Measurements from ENCODE around the gene PHF21A. TPM values are rescaled to one million over a fixed set of nuclear protein-coding genes. Genes with fewer than 3 reads are reported as not detected.
A peak's percentile ranks its signal among the peaks of the same experiment; 100 is the strongest.

The PHF21A gene
- total RNA-seq, 1 experiment from 2014 or later = 29.4 TPM

DNA sequence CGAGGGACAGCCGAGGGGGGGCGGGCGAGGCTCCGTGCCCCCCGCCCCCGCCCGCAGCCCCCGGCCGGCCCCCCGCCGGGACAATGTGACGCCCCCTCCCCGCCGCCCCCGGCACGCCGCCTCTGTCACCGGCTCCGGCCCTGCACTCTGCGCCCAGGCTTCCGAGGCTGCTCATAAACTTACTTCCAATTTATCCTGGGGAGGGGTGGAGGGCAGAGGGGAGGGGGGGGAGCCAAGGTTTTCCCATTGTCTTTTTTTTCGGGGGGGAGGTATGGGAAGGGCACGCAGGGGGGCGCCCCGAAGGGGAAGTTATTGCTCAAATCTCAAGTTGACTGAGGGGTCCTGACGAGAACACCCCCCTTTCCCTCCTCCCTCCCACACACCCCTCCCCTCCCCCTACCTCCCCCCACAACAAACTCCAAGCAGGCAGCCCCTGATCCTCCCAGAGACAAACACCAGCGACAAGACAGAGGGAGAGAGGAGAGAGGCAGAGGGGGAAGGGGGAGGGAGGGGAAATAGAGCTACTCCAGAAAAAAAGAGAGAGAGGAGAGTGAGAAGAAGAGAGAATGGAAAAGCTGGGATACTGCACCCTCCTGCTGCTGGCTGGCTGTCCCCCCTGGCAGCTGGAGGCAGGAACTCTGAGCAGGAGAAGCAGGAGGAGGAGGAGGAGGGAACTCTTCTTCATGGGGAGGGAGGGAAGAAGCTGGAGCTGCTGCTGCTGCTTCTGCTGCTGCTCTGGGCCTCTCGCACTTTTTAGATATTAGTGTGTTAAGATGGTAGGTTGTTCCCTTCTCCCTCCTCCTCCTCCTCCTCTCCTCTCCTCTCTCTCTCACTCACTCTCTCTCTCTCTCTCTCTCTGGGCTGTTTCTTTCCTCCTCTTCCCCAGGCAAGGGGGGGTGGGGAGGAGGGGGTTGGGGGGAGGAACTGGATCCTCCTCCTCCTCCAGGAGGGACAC is 631 bp downstream of the PHF21A start (continued):
- TF ChIP-seq, protein P1, sequence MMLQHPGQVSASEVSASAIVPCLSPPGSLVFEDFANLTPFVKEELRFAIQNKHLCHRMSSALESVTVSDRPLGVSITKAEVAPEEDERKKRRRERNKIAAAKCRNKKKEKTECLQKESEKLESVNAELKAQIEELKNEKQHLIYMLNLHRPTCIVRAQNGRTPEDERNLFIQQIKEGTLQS (CRISPR knock-in tag; conservative IDR thresholded peaks at IDR 0.05) = no peak
- TF ChIP-seq, protein P2, sequence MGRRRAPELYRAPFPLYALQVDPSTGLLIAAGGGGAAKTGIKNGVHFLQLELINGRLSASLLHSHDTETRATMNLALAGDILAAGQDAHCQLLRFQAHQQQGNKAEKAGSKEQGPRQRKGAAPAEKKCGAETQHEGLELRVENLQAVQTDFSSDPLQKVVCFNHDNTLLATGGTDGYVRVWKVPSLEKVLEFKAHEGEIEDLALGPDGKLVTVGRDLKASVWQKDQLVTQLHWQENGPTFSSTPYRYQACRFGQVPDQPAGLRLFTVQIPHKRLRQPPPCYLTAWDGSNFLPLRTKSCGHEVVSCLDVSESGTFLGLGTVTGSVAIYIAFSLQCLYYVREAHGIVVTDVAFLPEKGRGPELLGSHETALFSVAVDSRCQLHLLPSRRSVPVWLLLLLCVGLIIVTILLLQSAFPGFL (CRISPR knock-in tag; IDR thresholded peaks at IDR 0.05; ENCODE audit: borderline replicate concordance) = no peak
- TF ChIP-seq EMX1 (CRISPR knock-in tag; IDR thresholded peaks at IDR 0.05) (no peak), SOX15 (CRISPR knock-in tag; IDR thresholded peaks at IDR 0.05) (no peak), NR1H2 (CRISPR knock-in tag; IDR thresholded peaks at IDR 0.05) (no peak)
- TF ChIP-seq, protein P3, sequence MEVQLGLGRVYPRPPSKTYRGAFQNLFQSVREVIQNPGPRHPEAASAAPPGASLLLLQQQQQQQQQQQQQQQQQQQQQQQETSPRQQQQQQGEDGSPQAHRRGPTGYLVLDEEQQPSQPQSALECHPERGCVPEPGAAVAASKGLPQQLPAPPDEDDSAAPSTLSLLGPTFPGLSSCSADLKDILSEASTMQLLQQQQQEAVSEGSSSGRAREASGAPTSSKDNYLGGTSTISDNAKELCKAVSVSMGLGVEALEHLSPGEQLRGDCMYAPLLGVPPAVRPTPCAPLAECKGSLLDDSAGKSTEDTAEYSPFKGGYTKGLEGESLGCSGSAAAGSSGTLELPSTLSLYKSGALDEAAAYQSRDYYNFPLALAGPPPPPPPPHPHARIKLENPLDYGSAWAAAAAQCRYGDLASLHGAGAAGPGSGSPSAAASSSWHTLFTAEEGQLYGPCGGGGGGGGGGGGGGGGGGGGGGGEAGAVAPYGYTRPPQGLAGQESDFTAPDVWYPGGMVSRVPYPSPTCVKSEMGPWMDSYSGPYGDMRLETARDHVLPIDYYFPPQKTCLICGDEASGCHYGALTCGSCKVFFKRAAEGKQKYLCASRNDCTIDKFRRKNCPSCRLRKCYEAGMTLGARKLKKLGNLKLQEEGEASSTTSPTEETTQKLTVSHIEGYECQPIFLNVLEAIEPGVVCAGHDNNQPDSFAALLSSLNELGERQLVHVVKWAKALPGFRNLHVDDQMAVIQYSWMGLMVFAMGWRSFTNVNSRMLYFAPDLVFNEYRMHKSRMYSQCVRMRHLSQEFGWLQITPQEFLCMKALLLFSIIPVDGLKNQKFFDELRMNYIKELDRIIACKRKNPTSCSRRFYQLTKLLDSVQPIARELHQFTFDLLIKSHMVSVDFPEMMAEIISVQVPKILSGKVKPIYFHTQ (CRISPR knock-in tag; IDR thresholded peaks at IDR 0.05) = no peak

DNA sequence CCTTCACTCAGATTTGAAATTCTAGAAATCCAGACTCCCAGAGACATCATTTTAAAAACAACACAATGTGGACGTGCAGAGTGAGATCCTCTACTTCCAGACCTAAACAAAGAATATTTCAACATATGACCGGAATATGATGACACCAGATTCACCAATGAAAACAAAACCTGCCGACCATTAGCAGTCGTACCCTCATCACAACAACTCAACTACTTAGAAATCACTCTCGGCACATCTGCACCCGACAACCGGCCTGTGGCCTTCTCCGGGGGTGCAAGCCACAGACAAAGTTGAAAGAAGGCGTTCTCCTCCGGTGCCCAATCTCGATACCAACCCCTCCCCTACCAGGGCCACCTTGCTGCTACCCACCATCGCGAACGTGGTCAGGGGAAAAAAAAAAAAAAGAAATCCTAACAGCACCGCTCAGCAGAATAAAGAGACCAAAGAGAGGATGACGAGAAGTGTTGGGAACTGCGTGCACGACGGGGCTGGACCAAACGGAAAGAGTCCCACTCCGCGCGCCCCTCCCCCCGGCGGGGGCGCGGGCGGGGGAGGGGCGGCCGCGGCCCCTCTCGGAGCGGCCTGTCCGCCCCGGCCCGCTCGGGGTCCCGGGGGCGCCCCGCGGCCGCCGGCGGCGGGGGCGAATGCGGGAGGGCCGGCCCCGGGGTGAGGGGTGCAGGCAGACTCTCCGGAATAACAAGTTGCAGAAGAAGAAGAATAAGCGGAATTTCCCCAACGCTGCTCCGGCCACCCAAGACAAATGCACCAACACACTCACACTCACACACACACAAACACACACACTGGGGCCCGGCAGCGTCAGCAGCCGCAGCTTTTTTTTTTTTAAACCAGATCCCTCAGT is 1.7 kb downstream of the PHF21A start:
- ChIA-PET CTCF (interaction anchor here (0.6 to 1.8 kb wide), 4 partner anchors 15 to 1442 kb away, joined by 3 to 7 read pairs (median 3); no protein-coding TSS in a partner anchor), POLR2A (interaction anchor here (0.6 kb wide), 1 partner anchor 64 kb away, joined by 3 read pairs; no protein-coding TSS in a partner anchor)
- no peak for ATAC-seq

More for the DNA sequence above, 1.7 kb downstream of the PHF21A start:
- 0 out of 2 replicates have a peak, but pooled peaks have one; percentile 21 for TF ChIP-seq GABPB1 (CRISPR knock-in tag; IDR thresholded peaks at IDR 0.05)
- no peak for TF ChIP-seq ZNF263 (CRISPR knock-in tag; IDR thresholded peaks at IDR 0.05; ENCODE audit: low read depth)
- TF ChIP-seq, protein P4, sequence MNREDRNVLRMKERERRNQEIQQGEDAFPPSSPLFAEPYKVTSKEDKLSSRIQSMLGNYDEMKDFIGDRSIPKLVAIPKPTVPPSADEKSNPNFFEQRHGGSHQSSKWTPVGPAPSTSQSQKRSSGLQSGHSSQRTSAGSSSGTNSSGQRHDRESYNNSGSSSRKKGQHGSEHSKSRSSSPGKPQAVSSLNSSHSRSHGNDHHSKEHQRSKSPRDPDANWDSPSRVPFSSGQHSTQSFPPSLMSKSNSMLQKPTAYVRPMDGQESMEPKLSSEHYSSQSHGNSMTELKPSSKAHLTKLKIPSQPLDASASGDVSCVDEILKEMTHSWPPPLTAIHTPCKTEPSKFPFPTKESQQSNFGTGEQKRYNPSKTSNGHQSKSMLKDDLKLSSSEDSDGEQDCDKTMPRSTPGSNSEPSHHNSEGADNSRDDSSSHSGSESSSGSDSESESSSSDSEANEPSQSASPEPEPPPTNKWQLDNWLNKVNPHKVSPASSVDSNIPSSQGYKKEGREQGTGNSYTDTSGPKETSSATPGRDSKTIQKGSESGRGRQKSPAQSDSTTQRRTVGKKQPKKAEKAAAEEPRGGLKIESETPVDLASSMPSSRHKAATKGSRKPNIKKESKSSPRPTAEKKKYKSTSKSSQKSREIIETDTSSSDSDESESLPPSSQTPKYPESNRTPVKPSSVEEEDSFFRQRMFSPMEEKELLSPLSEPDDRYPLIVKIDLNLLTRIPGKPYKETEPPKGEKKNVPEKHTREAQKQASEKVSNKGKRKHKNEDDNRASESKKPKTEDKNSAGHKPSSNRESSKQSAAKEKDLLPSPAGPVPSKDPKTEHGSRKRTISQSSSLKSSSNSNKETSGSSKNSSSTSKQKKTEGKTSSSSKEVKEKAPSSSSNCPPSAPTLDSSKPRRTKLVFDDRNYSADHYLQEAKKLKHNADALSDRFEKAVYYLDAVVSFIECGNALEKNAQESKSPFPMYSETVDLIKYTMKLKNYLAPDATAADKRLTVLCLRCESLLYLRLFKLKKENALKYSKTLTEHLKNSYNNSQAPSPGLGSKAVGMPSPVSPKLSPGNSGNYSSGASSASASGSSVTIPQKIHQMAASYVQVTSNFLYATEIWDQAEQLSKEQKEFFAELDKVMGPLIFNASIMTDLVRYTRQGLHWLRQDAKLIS (CRISPR knock-in tag; IDR thresholded peaks at IDR 0.05; ENCODE audit: borderline replicate concordance) = no peak
- TF ChIP-seq ZNF121 (CRISPR knock-in tag; IDR thresholded peaks at IDR 0.05) = no peak
- Mint-ChIP-seq H3K36me3 (no peaks in the 10 kb centered on the region), H3K9me3 (no peaks in the 10 kb centered on the region), H3K4me1 (peaks cover 33% of the 10 kb centered on the region), H3K27ac (peak overlapping the region; percentile 90), H3K4me3 (peak overlapping the region; percentile 96), H3K27me3 (ENCODE audit: low read depth) (no peaks in the 10 kb centered on the region)
- DNase-seq (ENCODE audit: low spot score) = no peak

Measured in WTC11 (cell line).